A673 (cell line): ENCODE measurements around the gene CLDND2. TPM values are rescaled to one million over a fixed set of nuclear protein-coding genes. Genes with fewer than 3 reads are reported as not detected.

ENCODE experiments used
- BruUV-seq: library from RNA; stranded (reverse); fragments of 400-500 nt; replicated peaks from 2 replicates; lab custom pipeline; 2021; lab: Mats Ljungman, UMichigan
- CTCF ChIA-PET: fragments of 300-600 bp; sonication (Branson Sonifier 250); formaldehyde crosslinking; loops from one replicate; lab custom pipeline; 2022; ENCODE audit warnings: antibody characterized with exemption; lab: Charles Lee
- POLR2A ChIA-PET: fragments of 300-600 bp; sonication (Branson Sonifier 250); formaldehyde crosslinking; loops from one replicate; lab custom pipeline; 2022; ENCODE audit warnings: antibody characterized with exemption; ENCODE audit not compliant: low non-redundant PET; lab: Charles Lee
- DNase-seq: peaks from one replicate; pipeline ENCODE4 v3.0.0-alpha.2; 2015; ENCODE audit warnings: low spot score
- H3K27ac ChIP-seq: fragments of 200-600 bp; sonication (generic); 2 replicates; pipeline ENCODE4 v1.5.1; 2016; ENCODE audit warnings: mixed run types, low read depth, mild to moderate bottlenecking, mixed read lengths, antibody characterized with exemption, low read length; ENCODE audit not compliant: poor library complexity, severe bottlenecking
- H3K27me3 ChIP-seq: fragments of 200-600 bp; sonication (generic); replicated peaks from 2 replicates; pipeline ENCODE4 v1.6.1; 2017; ENCODE audit warnings: mixed run types, low read depth, mild to moderate bottlenecking, mixed read lengths, antibody characterized with exemption, low read length; ENCODE audit not compliant: insufficient read depth, poor library complexity
- H3K36me3 ChIP-seq: fragments of 200-600 bp; sonication (generic); 2 replicates; pipeline ENCODE4 v1.6.1; 2016; ENCODE audit warnings: mixed run types, mild to moderate bottlenecking, mixed read lengths, antibody characterized with exemption, low read length; ENCODE audit not compliant: insufficient read depth, poor library complexity, severe bottlenecking
- H3K4me1 ChIP-seq: fragments of 200-600 bp; sonication (generic); 2 replicates; pipeline ENCODE4 v1.6.1; 2017; ENCODE audit warnings: mixed run types, mild to moderate bottlenecking, mixed read lengths, antibody characterized with exemption, low read length; ENCODE audit not compliant: insufficient read depth, poor library complexity, severe bottlenecking
- H3K4me3 ChIP-seq: fragments of 200-600 bp; sonication (generic); 2 replicates; pipeline ENCODE4 v1.5.1; 2016; ENCODE audit warnings: low read depth, mixed run types, mild to moderate bottlenecking, mixed read lengths, low read length; ENCODE audit not compliant: poor library complexity, severe bottlenecking
- H3K9me3 ChIP-seq: fragments of 200-600 bp; sonication (generic); 2 replicates; pipeline ENCODE4 v1.6.1; 2016; ENCODE audit warnings: mixed run types, low read depth, mild to moderate bottlenecking, mixed read lengths, antibody characterized with exemption, low read length; ENCODE audit not compliant: poor library complexity, severe bottlenecking
- CTCF ChIP-seq: fragments of 300-800, 200-600 bp; sonication (generic); conservative IDR thresholded peaks from 2 replicates; pipeline ENCODE4 v1.5.1; 2017; ENCODE audit warnings: low read depth, mild to moderate bottlenecking, antibody characterized with exemption, low read length, moderate library complexity, mixed read lengths
- EZH2 ChIP-seq: fragments of 200-600 bp; sonication (generic); IDR thresholded peaks from 2 replicates; pipeline ENCODE4 v1.6.1; 2017; ENCODE audit warnings: borderline replicate concordance, low read depth, mild to moderate bottlenecking, mixed read lengths, antibody characterized with exemption, low read length; ENCODE audit not compliant: poor library complexity, severe bottlenecking
- intact Hi-C: fragments of 100-400 bp; cut with micrococcal nuclease; formaldehyde crosslinking; loops from one replicate; pipeline ENCODE4 v1.10.0; 2022; ENCODE audit not compliant: unreplicated experiment
- total RNA-seq: library from RNA; stranded (reverse); gene quantifications from 2 replicates; pipeline ENCODE4 v1.2.3, GENCODE V29; 2021

Gene CLDND2
- total RNA-seq, 1 experiment from 2014 or later, result not detected

GRCh38 chr19:51365965-51366388 lies 2.8 kb downstream of the CLDND2 start, which contains the start of gene ETFB:
Gene ETFB, minus strand, starts transcription at chr19:51366388. Its CDS starts 62 bp downstream, at chr19:51366326.
- POLR2A ChIA-PET, result no interaction called here
- intact Hi-C loops, result loop anchor here (2.0 kb wide), 2 partner anchors 27 to 29 kb away; no protein-coding TSS in a partner anchor
- BruUV-seq, result TSS peak; percentile 87
- H3K4me3 ChIP-seq, result peak within 1 kb of the TSS; percentile 64
- CTCF ChIA-PET, result interaction anchor here (1.2 kb wide), 1 partner anchor 34 kb away, joined by 3 read pairs; no protein-coding TSS in a partner anchor
- DNase-seq, result no peak
- H3K36me3 ChIP-seq, result no peaks in the 10 kb centered on the region
- H3K27ac ChIP-seq, result peak within 1 kb of the TSS; percentile 77
- no peak for TF ChIP-seq EZH2
- TF ChIP-seq CTCF, result no peak
- no peaks in the 10 kb centered on the region for H3K9me3 ChIP-seq
- peaks cover 9% of the 10 kb centered on the region for H3K4me1 ChIP-seq
- H3K27me3 ChIP-seq, result no peaks in the 10 kb centered on the region

- H3K36me3 ChIP-seq, result no peaks in the 10 kb centered on the region
- peaks cover 9% of the 10 kb centered on the region for H3K4me1 ChIP-seq
- intact Hi-C loops, result no loop called here
- no peaks in the 10 kb centered on the region for H3K27me3 ChIP-seq
- peak overlapping the region; percentile 64 for H3K4me3 ChIP-seq
- DNase-seq, result peak; percentile 31
- TF ChIP-seq CTCF (no peak), EZH2 (no peak)
- ChIA-PET POLR2A (no interaction called here), CTCF (interaction anchor here (1.2 kb wide), 1 partner anchor 33 kb away, joined by 3 read pairs; no protein-coding TSS in a partner anchor)
- no TSS peak for BruUV-seq
- peak overlapping the region; percentile 77 for H3K27ac ChIP-seq
- no peaks in the 10 kb centered on the region for H3K9me3 ChIP-seq
Observed at GRCh38 chr19:51365211-51365964, 3.4 kb downstream of the CLDND2 start.

GRCh38 chr19:51364200-51365106 lies 4.3 kb downstream of the CLDND2 start:
- H3K4me1 ChIP-seq, result peaks cover 9% of the 10 kb centered on the region
- CTCF ChIA-PET, result no interaction called here
- POLR2A ChIA-PET, result no interaction called here
- no peaks in the 10 kb centered on the region for H3K36me3 ChIP-seq
- H3K27ac ChIP-seq, result no peak overlapping the region
- H3K27me3 ChIP-seq, result no peaks in the 10 kb centered on the region
- H3K9me3 ChIP-seq, result no peaks in the 10 kb centered on the region
- no peak overlapping the region for H3K4me3 ChIP-seq
- no peak for DNase-seq
- no peak for TF ChIP-seq EZH2
- no peak for TF ChIP-seq CTCF
- BruUV-seq, result no TSS peak
- intact Hi-C loops, result no loop called here
